Lower lobe of right lung (tissue), 2 donors: ENCODE results near the gene MTHFD2. TPM values are rescaled to one million over a fixed set of nuclear protein-coding genes. Genes with fewer than 3 reads are reported as not detected.

Experiments used
- ATAC-seq, 2 donors: fragments of 200-7000 bp; cut with Tn5 transposase; one replicate each; pipeline ENCODE4 v1.9.1; 2020 to 2022; ENCODE audit warnings: mild to moderate bottlenecking in 2 of 2, moderate library complexity in 2 of 2
- DNase-seq: peaks from one replicate; pipeline ENCODE4 v3.0.0-alpha.2; 2020
- H3K27ac ChIP-seq: fragments of 200-600 bp; one replicate; pipeline ENCODE4 v1.8.0; 2022
- H3K27me3 ChIP-seq: fragments of 200-600 bp; one replicate; pipeline ENCODE4 v1.8.0; 2022; ENCODE audit warnings: low read depth
- H3K36me3 ChIP-seq: fragments of 200-600 bp; one replicate; pipeline ENCODE4 v1.8.0; 2022; ENCODE audit warnings: mild to moderate bottlenecking
- H3K4me1 ChIP-seq: fragments of 200-600 bp; one replicate; pipeline ENCODE4 v1.8.0; 2022
- H3K4me3 ChIP-seq: fragments of 200-600 bp; one replicate; pipeline ENCODE4 v1.8.0; 2022; ENCODE audit warnings: mild to moderate bottlenecking
- H3K9me3 ChIP-seq: fragments of 200-600 bp; one replicate; pipeline ENCODE4 v1.8.0; 2022
- intact Hi-C: fragments of 100-400 bp; cut with DNase I; formaldehyde crosslinking; loops from one replicate; pipeline ENCODE4 v1.11.0; 2022
- total RNA-seq: library from RNA; stranded (reverse); fragmentation: NEBNext Ultra II Directional; extraction: Animal tissue kit (Norgen Biotek cat#: 25700); gene quantifications from one replicate; pipeline ENCODE4 v1.2.1, GENCODE V29; 2021
- TF ChIP-seq, protein P1 (sequence below): fragments of 200-600 bp; IDR thresholded peaks from one replicate; pipeline ENCODE4 v1.8.0; 2022; ENCODE audit warnings: antibody characterized with exemption, mild to moderate bottlenecking
- donor health status: DM: no; HTN: yes; CAD: no; lungs with severe emphysema.

Gene MTHFD2
- total RNA-seq, 1 donor from 2014 or later: 54.7 TPM

DNA sequence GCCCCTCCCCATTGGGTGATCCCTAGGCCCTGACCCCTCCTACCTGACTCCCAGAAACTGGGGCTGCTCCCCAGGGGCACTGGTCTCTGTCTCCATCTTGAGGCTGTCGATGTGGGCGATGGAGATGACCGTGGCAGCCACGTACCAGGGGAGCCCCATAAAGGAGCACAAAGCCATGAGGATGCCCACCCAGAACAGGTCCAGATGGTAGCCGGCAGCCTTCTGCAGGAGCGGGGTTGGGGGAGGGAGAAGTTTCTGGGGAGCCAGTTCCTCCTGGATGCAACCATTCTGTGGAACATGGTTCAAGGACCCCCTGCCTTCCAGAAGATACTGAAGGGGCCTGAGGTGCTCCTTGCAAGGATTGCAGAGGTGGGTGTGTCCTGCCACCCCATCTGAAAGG is 34.0 kb downstream of the MTHFD2 start:
- TF ChIP-seq, protein P1, sequence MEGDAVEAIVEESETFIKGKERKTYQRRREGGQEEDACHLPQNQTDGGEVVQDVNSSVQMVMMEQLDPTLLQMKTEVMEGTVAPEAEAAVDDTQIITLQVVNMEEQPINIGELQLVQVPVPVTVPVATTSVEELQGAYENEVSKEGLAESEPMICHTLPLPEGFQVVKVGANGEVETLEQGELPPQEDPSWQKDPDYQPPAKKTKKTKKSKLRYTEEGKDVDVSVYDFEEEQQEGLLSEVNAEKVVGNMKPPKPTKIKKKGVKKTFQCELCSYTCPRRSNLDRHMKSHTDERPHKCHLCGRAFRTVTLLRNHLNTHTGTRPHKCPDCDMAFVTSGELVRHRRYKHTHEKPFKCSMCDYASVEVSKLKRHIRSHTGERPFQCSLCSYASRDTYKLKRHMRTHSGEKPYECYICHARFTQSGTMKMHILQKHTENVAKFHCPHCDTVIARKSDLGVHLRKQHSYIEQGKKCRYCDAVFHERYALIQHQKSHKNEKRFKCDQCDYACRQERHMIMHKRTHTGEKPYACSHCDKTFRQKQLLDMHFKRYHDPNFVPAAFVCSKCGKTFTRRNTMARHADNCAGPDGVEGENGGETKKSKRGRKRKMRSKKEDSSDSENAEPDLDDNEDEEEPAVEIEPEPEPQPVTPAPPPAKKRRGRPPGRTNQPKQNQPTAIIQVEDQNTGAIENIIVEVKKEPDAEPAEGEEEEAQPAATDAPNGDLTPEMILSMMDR: no peak
- intact Hi-C loops: no loop called here

DNA sequence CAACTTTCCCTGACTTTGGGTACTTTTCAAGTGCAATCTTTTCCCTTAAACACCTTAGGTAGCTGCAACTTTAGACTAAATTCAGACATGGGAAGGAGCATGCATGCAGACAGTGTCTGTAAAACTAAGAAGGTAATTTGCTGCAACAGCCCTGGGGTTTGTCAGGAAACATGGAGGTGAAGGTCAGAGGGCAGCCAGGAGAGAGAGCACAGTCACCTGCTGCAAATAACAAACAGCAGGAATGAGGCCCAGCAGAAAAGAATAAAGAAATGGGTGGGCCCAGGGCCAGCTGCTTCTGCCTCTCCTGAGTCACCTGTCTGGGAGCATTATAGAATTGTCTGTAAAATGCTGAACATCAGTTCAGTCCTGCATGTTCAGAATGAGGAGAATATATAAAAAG is 35.2 kb downstream of the MTHFD2 start:
- Histone ChIP-seq H3K4me1 (no peaks in the 10 kb centered on the region), H3K4me3 (no peak overlapping the region), H3K27me3 (no peaks in the 10 kb centered on the region), H3K36me3 (no peaks in the 10 kb centered on the region), H3K27ac (no peak overlapping the region), H3K9me3 (no peaks in the 10 kb centered on the region)
- TF ChIP-seq, protein P1: no peak
- DNase-seq: no peak
- ATAC-seq: no peak
- intact Hi-C loops: no loop called here

More for the DNA sequence above, 34.0 kb downstream of the MTHFD2 start:
- H3K9me3 ChIP-seq: no peaks in the 10 kb centered on the region
- peak in 1 of 2 donors; percentile 10 for ATAC-seq
- no peaks in the 10 kb centered on the region for H3K4me1 ChIP-seq
- H3K4me3 ChIP-seq: no peak overlapping the region
- no peaks in the 10 kb centered on the region for H3K27me3 ChIP-seq
- H3K27ac ChIP-seq: no peak overlapping the region
- no peaks in the 10 kb centered on the region for H3K36me3 ChIP-seq
- no peak for DNase-seq

DNA sequence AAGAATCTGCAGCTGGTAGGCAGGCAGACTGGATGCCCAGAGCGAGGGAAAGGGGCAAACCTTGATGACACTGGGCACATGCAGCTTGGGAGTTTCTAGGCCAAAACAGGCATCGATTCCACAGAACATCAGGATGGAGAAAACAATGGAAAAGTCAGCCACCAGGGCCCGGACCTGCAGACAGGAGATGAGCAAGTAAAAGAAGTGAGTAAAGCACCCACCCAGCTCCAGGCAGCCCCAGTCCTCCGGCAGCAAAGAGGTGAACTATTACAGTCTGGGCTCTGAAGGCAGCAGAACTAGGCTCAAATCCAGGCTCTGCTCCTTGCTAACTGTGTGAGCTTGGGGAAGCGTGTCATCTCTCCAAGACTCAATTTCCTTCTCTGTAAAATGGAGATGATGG is 36.6 kb downstream of the MTHFD2 start:
- Histone ChIP-seq H3K4me3 (no peak overlapping the region), H3K4me1 (no peaks in the 10 kb centered on the region), H3K27me3 (no peaks in the 10 kb centered on the region), H3K27ac (no peak overlapping the region), H3K36me3 (no peaks in the 10 kb centered on the region), H3K9me3 (no peaks in the 10 kb centered on the region)
- TF ChIP-seq, protein P1: no peak
- ATAC-seq (no peak), DNase-seq (no peak)
- intact Hi-C loops: no loop called here

DNA sequence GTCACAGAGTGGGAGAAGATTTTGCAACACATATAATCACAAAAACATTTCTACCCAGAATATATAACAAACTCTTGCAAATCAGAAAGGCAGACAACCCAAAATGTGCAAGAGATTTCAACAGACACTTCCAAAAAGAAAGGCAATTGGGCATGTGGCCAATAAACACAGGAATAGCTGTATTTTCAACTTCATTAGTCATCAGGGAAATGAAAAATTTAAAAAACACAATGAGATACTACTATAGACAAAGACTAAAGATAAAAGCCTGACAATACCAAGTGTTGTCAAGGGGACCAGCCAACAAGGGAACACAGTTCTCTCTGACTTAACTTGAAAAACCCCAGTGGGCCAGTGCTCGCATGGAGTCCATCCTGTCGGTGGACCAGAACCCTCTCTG is 40.5 kb downstream of the MTHFD2 start:
- Histone ChIP-seq H3K27me3 (no peaks in the 10 kb centered on the region), H3K4me3 (no peak overlapping the region), H3K36me3 (no peaks in the 10 kb centered on the region), H3K27ac (no peak overlapping the region), H3K9me3 (no peaks in the 10 kb centered on the region), H3K4me1 (no peaks in the 10 kb centered on the region)
- ATAC-seq: no peak
- intact Hi-C loops: no loop called here
- TF ChIP-seq, protein P1: no peak
- no peak for DNase-seq

DNA sequence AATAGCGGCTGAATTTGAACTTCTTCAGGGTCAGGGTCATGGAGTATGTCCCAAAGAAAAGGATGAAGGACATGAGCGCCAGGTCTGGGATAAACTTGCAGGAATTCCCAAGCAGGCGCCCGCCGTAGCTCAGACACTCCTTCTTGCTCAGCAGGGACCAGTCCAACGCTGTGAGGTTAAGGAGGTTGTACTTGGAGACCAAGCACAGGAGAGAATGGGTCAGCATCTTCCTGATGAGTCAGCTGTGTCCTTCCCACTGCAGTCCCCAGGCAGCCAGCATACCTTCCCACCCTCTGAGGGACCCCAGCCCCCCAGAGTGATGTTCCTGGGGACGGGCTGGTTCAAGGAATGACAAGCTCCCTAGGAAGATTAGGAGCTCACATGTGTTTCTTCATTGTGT is 40.9 kb downstream of the MTHFD2 start:
- H3K36me3 ChIP-seq: no peaks in the 10 kb centered on the region
- no peak overlapping the region for H3K27ac ChIP-seq
- intact Hi-C loops: no loop called here
- H3K27me3 ChIP-seq: no peaks in the 10 kb centered on the region
- DNase-seq (no peak), ATAC-seq (no peak)
- H3K4me1 ChIP-seq: no peaks in the 10 kb centered on the region
- TF ChIP-seq, protein P1: no peak
- no peak overlapping the region for H3K4me3 ChIP-seq
- no peaks in the 10 kb centered on the region for H3K9me3 ChIP-seq
